IPS DF 6.9 (cell line): ENCODE measurements around the gene SDR9C7.
"Not testable (repeated sequence)": the region's sequence is repeated elsewhere in the genome, so short reads cannot be mapped to it uniquely, and the experiment has no call there.

Source experiments
- DNase-seq: peaks from one replicate; pipeline ENCODE4 v3.0.0-alpha.2; 2013; ENCODE audit warnings: low read depth, low spot score
- H3K27ac ChIP-seq: one replicate; pipeline ENCODE4 v1.5.1; 2013; ENCODE audit warnings: low read length, control low read depth
- H3K27me3 ChIP-seq: 2 replicates; pipeline ENCODE4 v1.6.1; 2013; ENCODE audit warnings: mild to moderate bottlenecking, low read length; ENCODE audit not compliant: control insufficient read depth, insufficient read depth
- H3K36me3 ChIP-seq: 2 replicates; pipeline ENCODE4 v1.6.1; 2013; ENCODE audit warnings: low read length; ENCODE audit not compliant: control insufficient read depth, insufficient read depth
- H3K4me1 ChIP-seq: 2 replicates; pipeline ENCODE4 v1.6.1; 2013; ENCODE audit warnings: low read length; ENCODE audit not compliant: control insufficient read depth, insufficient read depth
- H3K4me3 ChIP-seq: 2 replicates; pipeline ENCODE4 v1.5.1; 2013; ENCODE audit warnings: mild to moderate bottlenecking, low read length
- H3K9me3 ChIP-seq: 2 replicates; pipeline ENCODE4 v1.6.1; 2013; ENCODE audit warnings: low read length, inconsistent platforms; ENCODE audit not compliant: control insufficient read depth, insufficient read depth
- WGBS: extraction: QIAGEN DNeasy Blood & Tissue Kit; methylation state at CpG from one replicate; pipeline ENCODE4 v1.1.7; 2013; ENCODE audit warnings: mixed read lengths, missing lambda C conversion rate; ENCODE audit not compliant: insufficient read length, insufficient coverage; 5-methylcytosine and 5-hydroxymethylcytosine counted together

Gene SDR9C7

GRCh38 chr12:56933826-56934625 lies at the start of gene SDR9C7:
Gene SDR9C7 (minus strand): TSS chr12:56934408. CDS start chr12:56934261, 147 bp downstream.
- H3K4me3 ChIP-seq: no peak within 1 kb of the TSS
- H3K9me3 ChIP-seq: no peaks in the 10 kb centered on the region
- H3K27me3 ChIP-seq: no peaks in the 10 kb centered on the region
- H3K4me1 ChIP-seq: no peaks in the 10 kb centered on the region
- no peak for DNase-seq
- WGBS: no CpG with 5 or more reads among the region's 15 CpGs
- no peaks in the 10 kb centered on the region for H3K36me3 ChIP-seq
- no peak within 1 kb of the TSS for H3K27ac ChIP-seq

GRCh38 chr12:56983386-56983785 lies 49.2 kb upstream of the SDR9C7 start:
- no peak overlapping the region for H3K4me3 ChIP-seq
- no peaks in the 10 kb centered on the region for H3K9me3 ChIP-seq
- H3K27ac ChIP-seq: no peak overlapping the region
- H3K4me1 ChIP-seq: peaks cover 1% of the 10 kb centered on the region; the same call in 1 of the 2 replicates
- WGBS: no CpG with 5 or more reads among the region's 4 CpGs
- no peak for DNase-seq
- no peaks in the 10 kb centered on the region for H3K36me3 ChIP-seq
- no peaks in the 10 kb centered on the region for H3K27me3 ChIP-seq

GRCh38 chr12:56982578-56983236 lies 48.5 kb upstream of the SDR9C7 start:
- H3K36me3 ChIP-seq, H3K4me3 ChIP-seq, H3K27me3 ChIP-seq, H3K9me3 ChIP-seq, H3K27ac ChIP-seq, H3K4me1 ChIP-seq, DNase-seq: not testable (repeated sequence)
- no CpG with 5 or more reads among the region's 3 CpGs for WGBS

- WGBS: no CpG with 5 or more reads among the region's 4 CpGs
- Histone ChIP-seq H3K4me1 (no peaks in the 10 kb centered on the region), H3K4me3 (no peak overlapping the region), H3K27me3 (no peaks in the 10 kb centered on the region), H3K9me3 (no peaks in the 10 kb centered on the region), H3K27ac (no peak overlapping the region), H3K36me3 (no peaks in the 10 kb centered on the region)
- DNase-seq: no peak
These were observed 46.8 kb upstream of the SDR9C7 start for GRCh38 chr12:56980941-56981530.

GRCh38 chr12:56980268-56980667 lies 46.1 kb upstream of the SDR9C7 start:
- WGBS: no CpG with 5 or more reads among the region's 6 CpGs
- no peak overlapping the region for H3K4me3 ChIP-seq
- H3K36me3 ChIP-seq: no peaks in the 10 kb centered on the region

GRCh38 chr12:56979628-56980027 lies 45.4 kb upstream of the SDR9C7 start:
- WGBS: no CpG with 5 or more reads among the region's 3 CpGs
- no peaks in the 10 kb centered on the region for H3K36me3 ChIP-seq
- no peak for DNase-seq
- H3K9me3 ChIP-seq: no peaks in the 10 kb centered on the region
- H3K4me3 ChIP-seq: no peak overlapping the region
- no peak overlapping the region for H3K27ac ChIP-seq
- no peaks in the 10 kb centered on the region for H3K27me3 ChIP-seq
- no peaks in the 10 kb centered on the region for H3K4me1 ChIP-seq

More at GRCh38 chr12:56980268-56980667, 46.1 kb upstream of the SDR9C7 start:
- DNase-seq: no peak
- H3K9me3 ChIP-seq: no peaks in the 10 kb centered on the region
- H3K27ac ChIP-seq: no peak overlapping the region
- H3K27me3 ChIP-seq: no peaks in the 10 kb centered on the region
- H3K4me1 ChIP-seq: no peaks in the 10 kb centered on the region

- no CpG with 5 or more reads among the region's 3 CpGs for WGBS
- Histone ChIP-seq H3K27me3 (no peaks in the 10 kb centered on the region), H3K4me1 (no peaks in the 10 kb centered on the region), H3K36me3 (no peaks in the 10 kb centered on the region), H3K4me3 (no peak overlapping the region), H3K9me3 (no peaks in the 10 kb centered on the region), H3K27ac (no peak overlapping the region)
- no peak for DNase-seq
These were observed 44.4 kb upstream of the SDR9C7 start for GRCh38 chr12:56978397-56979138.

- not testable (repeated sequence) for H3K9me3 ChIP-seq, H3K4me3 ChIP-seq, H3K4me1 ChIP-seq, DNase-seq, H3K36me3 ChIP-seq, H3K27me3 ChIP-seq, H3K27ac ChIP-seq
- WGBS: no CpG with 5 or more reads among the region's 4 CpGs
These were observed 43.2 kb upstream of the SDR9C7 start for GRCh38 chr12:56977361-56977760.

GRCh38 chr12:56974224-56974623 lies 40.0 kb upstream of the SDR9C7 start:
- H3K36me3 ChIP-seq, H3K27me3 ChIP-seq, H3K4me1 ChIP-seq, H3K9me3 ChIP-seq, H3K27ac ChIP-seq, H3K4me3 ChIP-seq, DNase-seq: not testable (repeated sequence)
- WGBS: no CpG with 5 or more reads among the region's 3 CpGs

GRCh38 chr12:56968910-56969309 lies 34.7 kb upstream of the SDR9C7 start:
- WGBS: no CpG with 5 or more reads among the region's 6 CpGs

More at GRCh38 chr12:56968910-56969309, 34.7 kb upstream of the SDR9C7 start:
- H3K9me3 ChIP-seq, DNase-seq, H3K4me1 ChIP-seq, H3K36me3 ChIP-seq, H3K4me3 ChIP-seq, H3K27me3 ChIP-seq, H3K27ac ChIP-seq: not testable (repeated sequence)
